Stimulated activated naive CD4-positive, alpha-beta T cell (primary cell): ENCODE data around the gene EGFL7.

Source experiments
- DNase-seq, 6 experiments: peaks; one replicate each; lab custom pipeline; 2025; lab: John Stamatoyannopoulos, UW

Gene EGFL7

GRCh38 chr9:136714893-136715274 lies 52.2 kb downstream of the EGFL7 start:
- no peak for DNase-seq

- DNase-seq, result no peak
Observed at GRCh38 chr9:136717399-136717798, 54.7 kb downstream of the EGFL7 start.

DNA sequence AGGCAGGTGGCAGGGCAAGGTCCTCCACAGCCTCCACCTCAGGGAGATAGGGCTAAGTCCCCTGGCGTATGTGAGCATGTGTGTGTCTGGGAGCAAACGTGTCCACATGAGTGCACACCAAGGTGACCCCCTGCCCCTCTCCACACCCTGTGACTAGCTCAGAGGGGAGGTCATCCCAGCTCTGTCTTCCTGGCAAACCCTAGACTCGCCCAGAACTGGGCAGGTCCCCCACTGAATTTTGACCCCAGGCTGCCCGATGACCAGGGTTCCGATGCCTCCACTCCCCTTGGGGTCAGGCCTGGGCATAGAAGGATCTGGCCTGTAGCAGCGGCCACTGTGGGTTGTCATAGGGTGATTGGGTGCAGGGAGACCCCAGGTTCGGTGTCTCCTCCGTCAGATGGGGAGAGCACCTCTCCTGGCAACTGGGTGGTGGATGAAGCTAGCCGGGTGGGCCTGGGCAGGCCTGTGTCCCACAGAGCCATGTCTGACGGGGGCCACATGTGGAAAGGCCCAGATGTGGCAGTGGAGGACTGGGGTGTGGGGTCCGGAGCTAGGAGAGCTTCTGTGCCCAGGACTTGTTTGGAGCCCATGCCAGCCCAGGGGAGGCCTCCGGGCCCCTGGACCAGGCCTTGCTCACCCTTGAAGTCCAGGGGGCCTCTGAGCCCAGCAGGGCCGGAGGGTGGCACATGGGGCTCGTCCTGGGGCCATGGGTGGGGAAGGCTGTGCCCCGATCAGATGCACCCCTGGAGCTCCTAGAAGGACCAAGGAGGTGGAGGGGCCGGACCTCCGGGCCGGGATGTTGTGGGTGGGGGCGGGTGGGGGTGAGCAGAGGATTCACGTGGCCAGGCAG lies 55.9 kb downstream of the EGFL7 start:
- no peak for DNase-seq

GRCh38 chr9:136719195-136719880 lies 56.6 kb downstream of the EGFL7 start:
- DNase-seq, result no peak

- no peak for DNase-seq
Observed at GRCh38 chr9:136720251-136720897, 57.7 kb downstream of the EGFL7 start.

- no peak for DNase-seq
Observed at GRCh38 chr9:136720898-136721338, 58.2 kb downstream of the EGFL7 start.

DNA sequence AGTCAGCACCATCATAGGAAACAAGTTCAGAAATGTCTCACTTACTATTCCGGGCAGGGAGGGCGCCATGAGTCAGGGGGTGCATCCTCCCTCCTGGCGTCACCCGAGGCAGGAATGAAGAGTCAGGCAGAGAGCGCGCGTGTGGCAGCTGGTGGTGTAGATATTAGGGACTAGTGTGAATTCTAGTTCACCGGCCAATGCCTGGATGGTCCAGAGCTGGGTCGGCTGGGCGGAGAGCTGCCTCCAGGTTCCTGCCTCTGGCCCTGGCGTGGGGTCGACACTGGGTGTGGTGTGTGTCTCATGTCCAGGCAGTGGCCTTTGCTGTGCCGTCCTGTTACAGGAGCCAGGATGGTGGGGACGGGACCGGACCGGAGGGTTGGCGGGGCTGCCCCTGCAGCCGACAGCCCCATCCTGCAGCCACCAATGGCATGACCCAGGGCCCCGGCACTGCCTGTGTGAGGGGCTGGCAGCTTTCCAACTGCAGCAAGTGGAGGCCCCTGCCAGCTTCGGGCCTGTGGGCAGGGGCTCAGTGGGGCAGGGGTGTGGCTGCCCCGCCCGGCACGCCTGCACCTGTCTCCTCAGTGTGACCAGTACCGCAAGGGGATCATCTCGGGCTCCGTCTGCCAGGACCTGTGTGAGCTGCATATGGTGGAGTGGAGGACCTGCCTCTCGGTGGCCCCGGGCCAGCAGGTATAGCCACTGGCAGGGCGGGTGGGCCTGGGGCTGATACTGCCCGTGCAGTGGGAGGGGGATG lies 58.8 kb downstream of the EGFL7 start:
- no peak for DNase-seq
